ENCODE results near the gene FYN.

GRCh38 chr6:111617149-111617548, 256.1 kb downstream of the FYN start:
- TF ChIP-seq RAD21 (IDR thresholded peaks at IDR 0.05): no peak
- no peak for TF ChIP-seq MAX (IDR thresholded peaks at IDR 0.05)
- TF ChIP-seq CTCF (IDR thresholded peaks at IDR 0.05; ENCODE audit: low read depth, low read length, missing input control): no peak
- TF ChIP-seq REST (IDR thresholded peaks at IDR 0.05): no peak
- TF ChIP-seq SP1 (IDR thresholded peaks at IDR 0.05): no peak
- no peak for TF ChIP-seq GABPA (IDR thresholded peaks at IDR 0.05 in 1 of 2, conservative IDR thresholded peaks at IDR 0.05 in 1 of 2)
- no peak for TF ChIP-seq EGR1 (IDR thresholded peaks at IDR 0.05; ENCODE audit: low read depth in 2 of 2)
- TF ChIP-seq YY1 (IDR thresholded peaks at IDR 0.05): no peak
- TF ChIP-seq TAF1 (conservative IDR thresholded peaks at IDR 0.05): no peak
- no peak for TF ChIP-seq RXRA (IDR thresholded peaks at IDR 0.05)
